ENCODE data around the gene ATG2B.

Gene ATG2B

GRCh38 chr14:96303981-96304380 is 59.2 kb downstream of the ATG2B start:
- DNase-seq = no peak

- no peak for DNase-seq
Observed at GRCh38 chr14:96299441-96299840, 63.7 kb downstream of the ATG2B start.

- no peak for DNase-seq
Observed at GRCh38 chr14:96297997-96298515, 65.1 kb downstream of the ATG2B start.

- DNase-seq = peak; percentile 49
Observed at GRCh38 chr14:96297000-96297399, 66.1 kb downstream of the ATG2B start.

- no peak for DNase-seq
Observed at GRCh38 chr14:96294246-96294645, 68.9 kb downstream of the ATG2B start.

- DNase-seq = no peak
Observed at GRCh38 chr14:96287856-96288255, 75.3 kb downstream of the ATG2B start.

GRCh38 chr14:96286251-96286650 is 76.9 kb downstream of the ATG2B start:
- no peak for DNase-seq

GRCh38 chr14:96285667-96286066 is 77.5 kb downstream of the ATG2B start:
- no peak for DNase-seq

GRCh38 chr14:96284430-96284829 is 78.7 kb downstream of the ATG2B start:
- DNase-seq = no peak

- no peak for DNase-seq
Observed at GRCh38 chr14:96284008-96284407, 79.1 kb downstream of the ATG2B start.

GRCh38 chr14:96281486-96281885 is 81.7 kb downstream of the ATG2B start:
- no peak for DNase-seq

- DNase-seq = no peak
Observed at GRCh38 chr14:96280104-96280503, 83.0 kb downstream of the ATG2B start.

GRCh38 chr14:96279564-96279963 is 83.6 kb downstream of the ATG2B start:
- no peak for DNase-seq

- no peak for DNase-seq
Observed at GRCh38 chr14:96277890-96278289, 85.3 kb downstream of the ATG2B start.

GRCh38 chr14:96275177-96276112 is 87.7 kb downstream of the ATG2B start:
- DNase-seq = peak; percentile 48

- no peak for DNase-seq
Observed at GRCh38 chr14:96274543-96274942, 88.6 kb downstream of the ATG2B start.

GRCh38 chr14:96274122-96274521 is 89.0 kb downstream of the ATG2B start:
- DNase-seq = no peak

GRCh38 chr14:96273629-96274028 is 89.5 kb downstream of the ATG2B start:
- no peak for DNase-seq

GRCh38 chr14:96272777-96273473 is 90.2 kb downstream of the ATG2B start:
- DNase-seq = no peak

- DNase-seq = no peak
Observed at GRCh38 chr14:96271421-96271762, 91.7 kb downstream of the ATG2B start.

- no peak for DNase-seq
Observed at GRCh38 chr14:96270565-96271420, 92.3 kb downstream of the ATG2B start.

- no peak for DNase-seq
Observed at GRCh38 chr14:96269359-96269710, 93.8 kb downstream of the ATG2B start.
